K562 (cell line): ENCODE data around the gene FHIT. TPM values are rescaled to one million over a fixed set of nuclear protein-coding genes. Genes with fewer than 3 reads are reported as not detected.

ENCODE experiments used
- ATAC-seq: fragments of 200-7000 bp; cut with Tn5 transposase; 3 replicates; pipeline ENCODE4 v1.9.1; 2020; ENCODE audit warnings: moderate library complexity
- BruUV-seq: library from RNA; stranded (reverse); fragments of 400-500 nt; replicated peaks from 2 replicates; lab custom pipeline; 2021; lab: Mats Ljungman, UMichigan
- CTCF ChIA-PET: fragments of 300-600 bp; formaldehyde crosslinking; extraction: SDS; loops from one replicate; lab custom pipeline; 2021; ENCODE audit warnings: low intra/inter-chr PET ratio; lab: Yijun Ruan, JAX
- POLR2A ChIA-PET: fragments of 300-600, 350-650 bp; sonication (Branson Sonifier 250); formaldehyde crosslinking; extraction: SDS; loops from one replicate; lab custom pipeline; 2021; ENCODE audit warnings: antibody characterized with exemption, inconsistent platforms; lab: Yijun Ruan, JAX
- DNase-seq, 4 experiments: peaks; one replicate each; pipeline versions ENCODE4 v3.0.0 to v3.0.0-alpha.2; 2011 to 2018; ENCODE audit warnings: low spot score in 3 of 4, mixed read lengths in 3 of 4; ENCODE audit errors: extremely low read depth in 1 of 4
- FAIRE-seq: peaks from 2 replicates; lab custom pipeline; 2011; peaks lifted over from hg19 to GRCh38; lab: Jason Lieb, UNC
- H2AFZ ChIP-seq: 2 replicates; pipeline ENCODE4 v1.6.0; 2011; ENCODE audit warnings: low read depth, low read length, control low read depth, inconsistent platforms
- H3K27ac ChIP-seq: fragments of 200-600 bp; 3 replicates; pipeline ENCODE4 v1.8.0; 2011; ENCODE audit warnings: low read depth, mild to moderate bottlenecking, control low read depth, inconsistent platforms, low read length, moderate library complexity, mixed read lengths; ENCODE audit errors: extremely low read depth
- H3K27me3 ChIP-seq, 2 experiments: fragments of 300-600 bp in 1 of 2; 2 replicates in 1 of 2; 3 replicates in 1 of 2; pipeline versions ENCODE4 v1.6.0 to v1.8.0; 2011; ENCODE audit warnings: inconsistent platforms in 2 of 2, low read length in 2 of 2, mild to moderate bottlenecking in 1 of 2, mixed read lengths in 1 of 2, moderate library complexity in 1 of 2; ENCODE audit not compliant: control insufficient read depth in 2 of 2, insufficient read depth in 2 of 2
- H3K36me3 ChIP-seq: fragments of 300-600 bp; 3 replicates; pipeline ENCODE4 v1.8.0; 2011; ENCODE audit warnings: mild to moderate bottlenecking, low read length, inconsistent platforms; ENCODE audit not compliant: control insufficient read depth, insufficient read depth
- H3K4me1 ChIP-seq, 2 experiments: fragments of 200-600 bp in 1 of 2; replicated peaks in 1 of 2; 2 replicates in 1 of 2; 3 replicates in 1 of 2; pipeline versions ENCODE4 v1.5.1 to v1.8.0; 2011; ENCODE audit warnings: inconsistent platforms in 2 of 2, low read length in 2 of 2, mild to moderate bottlenecking in 1 of 2, mixed read lengths in 1 of 2, moderate library complexity in 1 of 2; ENCODE audit not compliant: control insufficient read depth in 2 of 2, insufficient read depth in 2 of 2
- H3K4me2 ChIP-seq: 2 replicates; pipeline ENCODE4 v1.6.1; 2011; ENCODE audit warnings: low read length, control low read depth, inconsistent platforms, mixed read lengths; ENCODE audit not compliant: insufficient read depth
- H3K4me3 ChIP-seq: fragments of 200-600 bp; sonication (generic), shearing (Covaris generic); 2 replicates; pipeline ENCODE4 v1.5.1; 2016; ENCODE audit warnings: control low read depth, inconsistent platforms
- H3K79me2 ChIP-seq: fragments of 200-600 bp; 3 replicates; pipeline ENCODE4 v1.8.0; 2011; ENCODE audit warnings: low read length, inconsistent platforms; ENCODE audit not compliant: control insufficient read depth, insufficient read depth
- H3K9ac ChIP-seq, 2 experiments: 2 replicates each; pipeline versions ENCODE4 v1.6.0 to v1.6.1; 2011; ENCODE audit warnings: low read depth in 2 of 2, low read length in 2 of 2, control low read depth in 1 of 2, inconsistent platforms in 1 of 2, mild to moderate bottlenecking in 1 of 2, mixed read lengths in 1 of 2; ENCODE audit not compliant: insufficient read depth in 1 of 2
- H3K9me1 ChIP-seq: one replicate; pipeline ENCODE4 v1.6.0; 2011; ENCODE audit warnings: inconsistent platforms, mild to moderate bottlenecking, low read length, moderate library complexity; ENCODE audit not compliant: control insufficient read depth, insufficient read depth
- H3K9me3 ChIP-seq: replicated peaks from 2 replicates; pipeline ENCODE4 v1.5.1; 2011; ENCODE audit warnings: low read depth, low read length, inconsistent platforms; ENCODE audit not compliant: control insufficient read depth, insufficient read depth
- H4K20me1 ChIP-seq: replicated peaks from 2 replicates; pipeline ENCODE4 v1.6.1; 2011; ENCODE audit warnings: low read length, inconsistent platforms, mixed read lengths; ENCODE audit not compliant: control insufficient read depth, insufficient read depth
- HIVEP1 ChIP-seq: fragments of 250-450 bp; sonication (Bioruptor Pico); IDR thresholded peaks from 2 replicates; pipeline ENCODE4 v1.4.0; 2020; ENCODE audit warnings: mild to moderate bottlenecking
- HSF4 ChIP-seq: fragments of 250-450 bp; sonication (Bioruptor Pico); IDR thresholded peaks from 2 replicates; pipeline ENCODE4 v2.1.2; 2022; ENCODE audit warnings: mild to moderate bottlenecking, moderate library complexity, borderline replicate concordance
- KAT2B ChIP-seq: IDR thresholded peaks from one replicate; pipeline ENCODE4 v1.6.1; 2012; ENCODE audit warnings: low read depth, mild to moderate bottlenecking, control low read depth, inconsistent platforms, low read length, moderate library complexity
- LEF1 ChIP-seq: fragments of 450-650 bp; IDR thresholded peaks from 2 replicates; pipeline ENCODE4 v1.6.1; 2016; ENCODE audit warnings: mild to moderate bottlenecking
- NEUROD1 ChIP-seq: fragments of 150-350 bp; IDR thresholded peaks from 2 replicates; pipeline ENCODE4 v1.6.1; 2014; ENCODE audit warnings: borderline replicate concordance, low read length, low read depth; ENCODE audit not compliant: partially characterized antibody
- POLR2AphosphoS2 ChIP-seq: IDR thresholded peaks from 2 replicates; pipeline ENCODE4 v1.6.1; 2012; ENCODE audit warnings: low read length, improper control_type of control experiment
- ZFP91 ChIP-seq: sonication (generic); formaldehyde crosslinking; IDR thresholded peaks from 2 replicates; pipeline ENCODE4 v1.8.0; 2022; ENCODE audit warnings: mild to moderate bottlenecking, missing genetic modification reagents
- ZNF165 ChIP-seq: fragments of 250-450 bp; sonication (Bioruptor Pico); IDR thresholded peaks from 2 replicates; pipeline ENCODE4 v1.4.0; 2020; ENCODE audit warnings: borderline replicate concordance
- WGBS: fragments of 100-300 bp; shearing (Covaris generic); methylation state at CpG from one replicate; pipeline ENCODE4 v1.1.6; 2016; ENCODE audit warnings: low coverage, mixed read lengths; ENCODE audit not compliant: insufficient coverage; ENCODE audit errors: missing lambda C conversion rate; 5-methylcytosine and 5-hydroxymethylcytosine counted together
- in situ Hi-C: fragments of 300-500 bp; cut with MboI; formaldehyde crosslinking; loops from 4 replicates; pipeline ENCODE4 v1.15.0; 2018; ENCODE audit warnings: inconsistent platforms, mixed read lengths
- intact Hi-C: fragments of 100-400 bp; cut with micrococcal nuclease; formaldehyde crosslinking; loops from 2 replicates; pipeline ENCODE4 v1.14.2; 2022
- polyA plus RNA-seq, 8 experiments: library from polyadenylated mRNA; depleted of rRNA in 4 of 8; stranded (reverse) in 5 of 8; unstranded in 3 of 8; fragments of >200 nt; fragmentation: Nextera tagmentation in 2 of 8; fragmentation: Illumina TruSeq in 1 of 8; extraction: Ambion mirVana in 2 of 8; extraction: Trizol in 1 of 8; gene quantifications; 2 replicates each; pipeline versions ENCODE4 v1.2.1 to v1.2.3, GENCODE V29; 2011 to 2014; ENCODE audit warnings: inconsistent platforms in 1 of 8, missing spikeins in 1 of 8
- total RNA-seq, 7 experiments: library from RNA; depleted of rRNA in 6 of 7; stranded (reverse); fragments of >200 nt in 6 of 7; fragmentation: Illumina TruSeq in 2 of 7; extraction: Trizol in 2 of 7; gene quantifications; 2 replicates each; pipeline versions ENCODE4 v1.2.1 to v1.2.3, GENCODE V29; 2011 to 2021; ENCODE audit warnings: low replicate concordance in 1 of 7
- TF ChIP-seq, protein P1 (sequence below): fragments of 250-450 bp; sonication (Bioruptor Pico); IDR thresholded peaks from 2 replicates; pipeline ENCODE4 v1.8.0; 2022; ENCODE audit warnings: inconsistent platforms

The FHIT gene
- total and polyA plus RNA-seq, 9 of the 15 experiments (the other 6 are each of a cell fraction or from before 2014, with no cell fraction given), result 1.7 to 9.1 (median 4.3) TPM

GRCh38 chr3:60877188-60877587 lies 374.1 kb downstream of the FHIT start:
- ChIA-PET POLR2A (no interaction called here), CTCF (no interaction called here)
- H3K9ac ChIP-seq, result no peak overlapping the region
- no peaks in the 10 kb centered on the region for H4K20me1 ChIP-seq
- no peak for DNase-seq
- H2AFZ ChIP-seq, result no peak overlapping the region
- H3K9me3 ChIP-seq, result no peaks in the 10 kb centered on the region
- no peaks in the 10 kb centered on the region for H3K4me1 ChIP-seq
- ATAC-seq, result no peak
- intact Hi-C loops, result no loop called here
- WGBS, result no CpG with 5 or more reads among the region's 1 CpG
- H3K4me3 ChIP-seq, result no peak overlapping the region
- no peaks in the 10 kb centered on the region for H3K79me2 ChIP-seq
- no TSS peak for BruUV-seq
- no peak overlapping the region for H3K4me2 ChIP-seq
- H3K9me1 ChIP-seq, result no peaks in the 10 kb centered on the region
- TF ChIP-seq HIVEP1 (CRISPR knock-in tag) (no peak), LEF1 (no peak), POLR2AphosphoS2 (no peak), ZFP91 (CRISPR knock-in tag) (no peak), ZNF165 (CRISPR knock-in tag) (no peak), NEUROD1 (no peak), HSF4 (CRISPR knock-in tag) (no peak), KAT2B (no peak)
- TF ChIP-seq, protein P1, sequence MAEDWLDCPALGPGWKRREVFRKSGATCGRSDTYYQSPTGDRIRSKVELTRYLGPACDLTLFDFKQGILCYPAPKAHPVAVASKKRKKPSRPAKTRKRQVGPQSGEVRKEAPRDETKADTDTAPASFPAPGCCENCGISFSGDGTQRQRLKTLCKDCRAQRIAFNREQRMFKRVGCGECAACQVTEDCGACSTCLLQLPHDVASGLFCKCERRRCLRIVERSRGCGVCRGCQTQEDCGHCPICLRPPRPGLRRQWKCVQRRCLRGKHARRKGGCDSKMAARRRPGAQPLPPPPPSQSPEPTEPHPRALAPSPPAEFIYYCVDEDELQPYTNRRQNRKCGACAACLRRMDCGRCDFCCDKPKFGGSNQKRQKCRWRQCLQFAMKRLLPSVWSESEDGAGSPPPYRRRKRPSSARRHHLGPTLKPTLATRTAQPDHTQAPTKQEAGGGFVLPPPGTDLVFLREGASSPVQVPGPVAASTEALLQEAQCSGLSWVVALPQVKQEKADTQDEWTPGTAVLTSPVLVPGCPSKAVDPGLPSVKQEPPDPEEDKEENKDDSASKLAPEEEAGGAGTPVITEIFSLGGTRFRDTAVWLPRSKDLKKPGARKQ (CRISPR knock-in tag), result no peak
- no peaks in the 10 kb centered on the region for H3K27me3 ChIP-seq
- no peak for FAIRE-seq
- H3K36me3 ChIP-seq, result no peaks in the 10 kb centered on the region
- H3K27ac ChIP-seq, result no peak overlapping the region
- in situ Hi-C loops, result no loop called here
